Neutrophil (primary cell): Measurements from ENCODE around the gene PES1.
A peak's percentile ranks its signal among the peaks of the same experiment; 100 is the strongest.

Source experiments
- H3K27ac ChIP-seq: fragments of 200-600 bp; sonication (generic); 2 replicates; pipeline ENCODE4 v1.5.1; 2016; ENCODE audit warnings: mild to moderate bottlenecking, moderate library complexity
- H3K27me3 ChIP-seq: fragments of 200-600 bp; sonication (generic); 2 replicates; pipeline ENCODE4 v1.6.0; 2016; ENCODE audit warnings: mild to moderate bottlenecking
- H3K36me3 ChIP-seq: fragments of 200-600 bp; sonication (generic); 2 replicates; pipeline ENCODE4 v1.5.1; 2017
- H3K4me1 ChIP-seq, 2 experiments: fragments of 200-600 bp in 1 of 2; sonication (generic) in 1 of 2; 1 replicate in 1 of 2; 2 replicates in 1 of 2; pipeline versions ENCODE4 v1.5.1 to v1.6.1; 2013 to 2016; ENCODE audit warnings: low read depth in 1 of 2, low read length in 1 of 2, mild to moderate bottlenecking in 1 of 2, moderate library complexity in 1 of 2; ENCODE audit not compliant: control insufficient read depth in 1 of 2, insufficient read depth in 1 of 2
- H3K4me3 ChIP-seq, 2 experiments: fragments of 200-600 bp in 1 of 2; sonication (generic) in 1 of 2; 1 replicate in 1 of 2; 2 replicates in 1 of 2; pipeline ENCODE4 v1.5.1; 2013 to 2016; ENCODE audit warnings: low read depth in 1 of 2, low read length in 1 of 2, mild to moderate bottlenecking in 1 of 2, moderate library complexity in 1 of 2
- H3K9me3 ChIP-seq: fragments of 200-600 bp; sonication (generic); 2 replicates; pipeline ENCODE4 v1.5.1; 2016
- TF ChIP-seq, protein P1 (sequence below): fragments of 200-600 bp; sonication (generic); IDR thresholded peaks from 2 replicates; pipeline ENCODE4 v1.5.1; 2016; ENCODE audit warnings: antibody characterized with exemption

PES1 gene

DNA sequence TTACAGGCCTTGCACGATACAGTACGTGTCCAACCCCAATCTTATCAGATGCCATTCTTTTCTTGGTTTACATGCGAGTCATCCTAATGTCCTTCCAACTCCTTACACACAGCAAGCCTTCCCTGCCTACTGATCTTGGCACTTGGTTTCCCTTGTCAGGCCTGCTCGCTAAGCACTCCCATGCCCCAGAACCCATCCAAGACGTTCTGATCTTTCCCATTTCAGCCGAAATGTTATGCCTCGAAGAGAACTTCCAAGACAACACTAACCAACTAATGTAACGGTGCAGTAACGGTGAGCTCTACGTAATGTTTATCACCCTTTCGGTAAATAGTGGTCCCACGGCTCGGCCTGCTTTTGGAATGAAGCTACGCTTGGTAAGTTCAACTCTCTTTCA is 521 bp downstream of the PES1 start:
- TF ChIP-seq, protein P1, sequence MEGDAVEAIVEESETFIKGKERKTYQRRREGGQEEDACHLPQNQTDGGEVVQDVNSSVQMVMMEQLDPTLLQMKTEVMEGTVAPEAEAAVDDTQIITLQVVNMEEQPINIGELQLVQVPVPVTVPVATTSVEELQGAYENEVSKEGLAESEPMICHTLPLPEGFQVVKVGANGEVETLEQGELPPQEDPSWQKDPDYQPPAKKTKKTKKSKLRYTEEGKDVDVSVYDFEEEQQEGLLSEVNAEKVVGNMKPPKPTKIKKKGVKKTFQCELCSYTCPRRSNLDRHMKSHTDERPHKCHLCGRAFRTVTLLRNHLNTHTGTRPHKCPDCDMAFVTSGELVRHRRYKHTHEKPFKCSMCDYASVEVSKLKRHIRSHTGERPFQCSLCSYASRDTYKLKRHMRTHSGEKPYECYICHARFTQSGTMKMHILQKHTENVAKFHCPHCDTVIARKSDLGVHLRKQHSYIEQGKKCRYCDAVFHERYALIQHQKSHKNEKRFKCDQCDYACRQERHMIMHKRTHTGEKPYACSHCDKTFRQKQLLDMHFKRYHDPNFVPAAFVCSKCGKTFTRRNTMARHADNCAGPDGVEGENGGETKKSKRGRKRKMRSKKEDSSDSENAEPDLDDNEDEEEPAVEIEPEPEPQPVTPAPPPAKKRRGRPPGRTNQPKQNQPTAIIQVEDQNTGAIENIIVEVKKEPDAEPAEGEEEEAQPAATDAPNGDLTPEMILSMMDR: no peak

DNA sequence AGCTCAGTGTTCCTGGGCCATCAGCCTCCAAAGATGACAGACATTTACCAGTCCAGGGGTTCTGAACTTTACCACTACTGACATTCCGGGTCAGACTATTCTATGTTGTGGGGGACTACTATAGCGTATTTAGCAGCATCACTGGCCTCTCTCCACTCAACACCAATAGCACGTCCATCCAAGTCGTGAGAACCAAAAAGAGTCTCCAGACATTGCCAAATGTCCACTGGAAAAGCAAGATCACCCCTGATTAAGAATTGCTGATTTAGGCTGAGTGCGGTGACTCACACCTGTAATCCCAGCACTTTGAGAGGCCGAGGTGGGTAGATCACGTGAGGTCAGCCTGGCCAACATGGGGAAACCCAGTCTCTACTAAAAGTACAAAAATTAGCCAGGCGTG is 5.3 kb downstream of the PES1 start:
- Histone ChIP-seq H3K27ac (no peak overlapping the region), H3K36me3 (peaks cover 65% of the 10 kb centered on the region), H3K4me1 (peaks cover 6% of the 10 kb centered on the region in 2 experiments), H3K4me3 (no peak overlapping the region), H3K27me3 (no peaks in the 10 kb centered on the region), H3K9me3 (no peaks in the 10 kb centered on the region)
- TF ChIP-seq, protein P1: no peak

More for the DNA sequence above, 521 bp downstream of the PES1 start:
- peaks cover 30% of the 10 kb centered on the region for H3K27me3 ChIP-seq
- H3K4me1 ChIP-seq: peaks cover 11 to 13% of the 10 kb centered on the region in 2 experiments
- peak overlapping the region; percentile 83 for H3K27ac ChIP-seq
- no peaks in the 10 kb centered on the region for H3K9me3 ChIP-seq
- H3K36me3 ChIP-seq: peaks cover 23% of the 10 kb centered on the region
- peak overlapping the region; percentile 63 for H3K4me3 ChIP-seq

DNA sequence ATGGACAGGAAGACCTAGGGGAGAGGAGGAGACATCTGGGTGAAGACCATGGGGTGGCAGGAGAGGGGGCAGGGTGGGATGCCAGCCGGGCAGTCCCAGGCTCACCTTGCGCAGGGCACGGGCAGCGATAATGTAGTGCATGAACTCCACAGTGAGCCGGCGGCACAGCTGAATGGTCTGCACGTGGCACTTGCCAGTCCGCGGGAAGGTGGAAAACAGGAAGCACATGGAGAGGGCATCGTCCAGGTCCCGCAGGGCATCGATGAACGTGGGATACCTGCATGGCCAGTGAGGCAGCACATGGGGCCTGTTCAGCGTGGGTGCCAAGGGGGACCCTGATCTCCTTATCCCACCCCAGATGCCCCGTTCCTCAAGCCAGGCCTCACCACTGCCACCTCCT is 7.3 kb downstream of the PES1 start:
- Histone ChIP-seq H3K4me1 (no peaks in the 10 kb centered on the region), H3K27me3 (no peaks in the 10 kb centered on the region), H3K9me3 (no peaks in the 10 kb centered on the region), H3K36me3 (peaks cover 84% of the 10 kb centered on the region), H3K4me3 (no peak overlapping the region), H3K27ac (no peak overlapping the region)
- TF ChIP-seq, protein P1: no peak

DNA sequence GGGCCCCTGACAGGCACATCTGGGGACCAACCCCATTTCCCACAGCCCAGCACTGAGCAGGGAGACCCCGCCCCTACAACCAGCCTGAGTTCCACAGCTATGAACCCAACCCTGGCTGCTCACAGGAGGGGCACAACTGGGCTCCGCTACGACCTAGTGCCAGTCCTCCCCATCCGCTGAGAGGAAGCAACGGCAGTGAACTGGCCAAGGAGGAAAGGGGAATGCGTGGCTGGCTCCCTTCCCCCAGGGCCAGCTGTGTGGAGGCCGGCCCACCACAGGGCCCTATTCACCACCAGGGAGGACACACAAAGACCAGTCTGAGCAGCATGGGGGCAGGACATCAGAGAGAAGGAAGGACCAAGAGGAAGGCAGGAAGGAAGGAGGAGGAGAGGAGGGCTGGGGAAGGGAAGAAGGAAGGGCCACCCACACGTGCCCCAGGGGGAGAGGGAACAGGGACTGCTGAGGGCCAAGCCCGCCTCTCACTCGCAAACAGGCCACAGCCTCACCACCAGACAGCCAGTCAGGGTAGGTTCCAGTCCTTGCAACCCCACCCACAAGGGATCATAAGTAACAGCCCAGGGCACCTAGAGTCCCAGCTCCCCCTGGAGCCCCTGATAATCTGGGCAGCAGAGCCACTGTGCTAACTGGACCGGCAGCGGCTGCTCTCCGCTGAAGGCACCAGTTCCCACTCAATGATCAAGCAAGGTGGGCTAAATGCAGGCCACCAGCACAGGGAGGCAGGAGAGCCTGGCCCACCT is 8.7 kb downstream of the PES1 start:
- Histone ChIP-seq H3K36me3 (peaks cover 93% of the 10 kb centered on the region), H3K9me3 (no peaks in the 10 kb centered on the region), H3K27me3 (no peaks in the 10 kb centered on the region), H3K4me1 (no peaks in the 10 kb centered on the region), H3K4me3 (no peak overlapping the region), H3K27ac (no peak overlapping the region)
- TF ChIP-seq, protein P1: no peak

DNA sequence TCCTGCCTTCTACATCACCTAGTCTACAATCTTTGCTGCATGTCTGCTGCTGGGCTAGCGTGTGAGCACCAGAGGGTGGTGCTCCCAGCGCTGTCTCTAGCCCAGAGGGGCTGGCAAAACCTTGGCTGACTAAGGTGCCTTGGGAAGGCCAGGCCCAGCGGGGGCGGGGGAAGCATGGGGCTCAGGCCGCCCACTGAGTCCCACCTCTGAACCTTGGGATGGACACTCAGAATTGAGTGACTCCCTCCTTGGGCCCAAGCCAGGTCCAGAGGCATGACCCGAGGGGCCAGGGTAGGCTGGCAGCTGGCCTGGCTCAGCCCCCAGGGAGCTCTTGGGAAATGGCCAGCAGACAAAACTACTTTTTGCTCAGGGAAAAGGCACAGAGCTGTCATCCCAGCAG is 9.7 kb downstream of the PES1 start:
- Histone ChIP-seq H3K9me3 (no peaks in the 10 kb centered on the region), H3K27ac (no peak overlapping the region), H3K4me3 (no peak overlapping the region), H3K36me3 (peaks cover 93% of the 10 kb centered on the region), H3K4me1 (no peaks in the 10 kb centered on the region), H3K27me3 (no peaks in the 10 kb centered on the region)
- TF ChIP-seq, protein P1: no peak
